ENCODE data around the gene JSRP1. TPM values are rescaled to one million over a fixed set of nuclear protein-coding genes. Genes with fewer than 3 reads are reported as not detected.

Gene JSRP1
- total and polyA plus RNA-seq, 2 experiments from 2014 or later: 0.30 to 0.93 TPM

DNA sequence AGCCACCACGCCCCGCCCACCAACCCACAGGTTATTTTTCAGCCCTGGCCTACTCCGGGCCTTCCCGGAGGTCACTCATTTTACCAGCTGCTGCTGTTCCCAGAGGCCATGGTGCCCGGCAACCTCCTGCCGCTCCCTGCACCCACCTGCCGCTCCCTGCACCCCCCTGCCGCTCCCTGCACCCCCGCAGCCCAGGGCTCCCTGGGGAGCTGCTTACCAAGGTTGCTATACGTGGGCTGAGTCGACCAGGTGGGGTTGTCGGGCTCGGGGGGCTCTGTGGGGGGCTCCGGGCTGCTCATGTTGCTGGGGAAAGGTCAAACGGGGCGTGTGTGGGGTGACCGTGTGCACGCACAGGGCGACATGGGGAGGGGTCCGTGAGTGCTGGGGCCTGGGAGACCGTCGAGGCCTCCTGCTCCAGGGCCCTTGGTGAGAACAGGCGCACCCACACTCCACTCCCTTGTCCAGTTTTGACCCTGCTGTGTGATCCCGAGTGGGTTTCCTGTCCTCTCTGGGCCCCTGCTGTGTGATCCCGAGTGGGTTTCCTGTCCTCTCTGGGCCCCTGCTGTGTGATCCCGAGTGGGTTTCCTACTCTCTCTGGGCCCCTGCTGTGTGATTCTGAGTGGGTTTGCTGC, 24.5 kb upstream of the JSRP1 start:
- H3K27ac ChIP-seq: no peak overlapping the region
- 86% methylated on average over 20 of the region's 26 CpGs for WGBS (ENCODE audit: low lambda C conversion rate, missing lambda C conversion rate)
- H2AFZ ChIP-seq: no peak overlapping the region
- no peak for DNase-seq (ENCODE audit: low spot score)
- TF ChIP-seq EZH2phosphoT487 (IDR thresholded peaks at IDR 0.05; ENCODE audit: low read depth, severe bottlenecking, unreplicated experiment): no peak
- H3K9me2 ChIP-seq (replicated peaks; ENCODE audit: insufficient read depth): no peaks in the 10 kb centered on the region
- peaks cover 11% of the 10 kb centered on the region for H3K4me1 ChIP-seq (ENCODE audit: insufficient read depth)
- no peaks in the 10 kb centered on the region for H3K36me3 ChIP-seq (replicated peaks; ENCODE audit: insufficient read depth, low read depth)
- H3K4me2 ChIP-seq: no peak overlapping the region
- peaks cover 15% of the 10 kb centered on the region for H3K27me3 ChIP-seq
- no peaks in the 10 kb centered on the region for H3K79me2 ChIP-seq
- H3K9me3 ChIP-seq (ENCODE audit: low read depth): no peaks in the 10 kb centered on the region
- no peaks in the 10 kb centered on the region for H4K20me1 ChIP-seq (ENCODE audit: insufficient read depth, poor library complexity, severe bottlenecking)
- no peak overlapping the region for H3K4me3 ChIP-seq

GRCh38 chr19:2278459-2279158, 22.4 kb upstream of the JSRP1 start:
- Histone ChIP-seq H3K27ac (no peak overlapping the region), H3K4me2 (no peak overlapping the region), H4K20me1 (ENCODE audit: insufficient read depth, poor library complexity, severe bottlenecking) (peaks cover 14% of the 10 kb centered on the region), H3K9me3 (ENCODE audit: low read depth) (no peaks in the 10 kb centered on the region), H3K36me3 (replicated peaks; ENCODE audit: insufficient read depth, low read depth) (no peaks in the 10 kb centered on the region), H3K4me3 (no peak overlapping the region), H2AFZ (no peak overlapping the region), H3K9me2 (replicated peaks; ENCODE audit: insufficient read depth) (no peaks in the 10 kb centered on the region), H3K4me1 (ENCODE audit: insufficient read depth) (peaks cover 11% of the 10 kb centered on the region), H3K27me3 (peaks cover 15% of the 10 kb centered on the region), H3K79me2 (peaks cover 12% of the 10 kb centered on the region)
- 88% methylated on average over 17 of the region's 33 CpGs for WGBS (ENCODE audit: low lambda C conversion rate, missing lambda C conversion rate)
- no peak for DNase-seq (ENCODE audit: low spot score)
- TF ChIP-seq EZH2phosphoT487 (IDR thresholded peaks at IDR 0.05; ENCODE audit: low read depth, severe bottlenecking, unreplicated experiment) (no peak), EZH2 (IDR thresholded peaks at IDR 0.05; ENCODE audit: borderline replicate concordance) (no peak)
- TF ChIP-seq, protein P1, sequence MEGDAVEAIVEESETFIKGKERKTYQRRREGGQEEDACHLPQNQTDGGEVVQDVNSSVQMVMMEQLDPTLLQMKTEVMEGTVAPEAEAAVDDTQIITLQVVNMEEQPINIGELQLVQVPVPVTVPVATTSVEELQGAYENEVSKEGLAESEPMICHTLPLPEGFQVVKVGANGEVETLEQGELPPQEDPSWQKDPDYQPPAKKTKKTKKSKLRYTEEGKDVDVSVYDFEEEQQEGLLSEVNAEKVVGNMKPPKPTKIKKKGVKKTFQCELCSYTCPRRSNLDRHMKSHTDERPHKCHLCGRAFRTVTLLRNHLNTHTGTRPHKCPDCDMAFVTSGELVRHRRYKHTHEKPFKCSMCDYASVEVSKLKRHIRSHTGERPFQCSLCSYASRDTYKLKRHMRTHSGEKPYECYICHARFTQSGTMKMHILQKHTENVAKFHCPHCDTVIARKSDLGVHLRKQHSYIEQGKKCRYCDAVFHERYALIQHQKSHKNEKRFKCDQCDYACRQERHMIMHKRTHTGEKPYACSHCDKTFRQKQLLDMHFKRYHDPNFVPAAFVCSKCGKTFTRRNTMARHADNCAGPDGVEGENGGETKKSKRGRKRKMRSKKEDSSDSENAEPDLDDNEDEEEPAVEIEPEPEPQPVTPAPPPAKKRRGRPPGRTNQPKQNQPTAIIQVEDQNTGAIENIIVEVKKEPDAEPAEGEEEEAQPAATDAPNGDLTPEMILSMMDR (IDR thresholded peaks at IDR 0.05; ENCODE audit: poor library complexity): no peak

DNA sequence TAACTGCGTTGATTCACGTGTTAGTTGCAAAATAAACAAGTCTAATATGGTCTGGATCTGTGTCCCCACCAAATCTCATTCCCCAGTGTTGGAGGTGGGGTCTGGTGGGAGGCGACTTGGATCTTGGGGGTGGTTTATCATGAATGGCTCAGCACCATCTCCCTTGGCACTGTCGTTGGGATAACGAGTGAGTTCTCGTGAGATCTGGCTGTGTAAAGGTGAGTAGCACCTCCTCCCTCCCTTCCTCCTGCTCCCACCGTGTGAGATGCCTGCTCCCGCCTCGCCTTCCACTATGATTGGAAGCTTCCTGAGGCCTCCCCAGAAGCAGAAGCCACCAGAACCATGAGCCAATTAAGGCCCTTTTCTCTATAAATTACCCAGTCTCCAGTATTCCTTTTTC, 20.9 kb upstream of the JSRP1 start:
- Histone ChIP-seq H4K20me1 (ENCODE audit: insufficient read depth, poor library complexity, severe bottlenecking) (peaks cover 29% of the 10 kb centered on the region), H3K36me3 (replicated peaks; ENCODE audit: insufficient read depth, low read depth) (no peaks in the 10 kb centered on the region), H3K4me1 (ENCODE audit: insufficient read depth) (peaks cover 20% of the 10 kb centered on the region)

DNA sequence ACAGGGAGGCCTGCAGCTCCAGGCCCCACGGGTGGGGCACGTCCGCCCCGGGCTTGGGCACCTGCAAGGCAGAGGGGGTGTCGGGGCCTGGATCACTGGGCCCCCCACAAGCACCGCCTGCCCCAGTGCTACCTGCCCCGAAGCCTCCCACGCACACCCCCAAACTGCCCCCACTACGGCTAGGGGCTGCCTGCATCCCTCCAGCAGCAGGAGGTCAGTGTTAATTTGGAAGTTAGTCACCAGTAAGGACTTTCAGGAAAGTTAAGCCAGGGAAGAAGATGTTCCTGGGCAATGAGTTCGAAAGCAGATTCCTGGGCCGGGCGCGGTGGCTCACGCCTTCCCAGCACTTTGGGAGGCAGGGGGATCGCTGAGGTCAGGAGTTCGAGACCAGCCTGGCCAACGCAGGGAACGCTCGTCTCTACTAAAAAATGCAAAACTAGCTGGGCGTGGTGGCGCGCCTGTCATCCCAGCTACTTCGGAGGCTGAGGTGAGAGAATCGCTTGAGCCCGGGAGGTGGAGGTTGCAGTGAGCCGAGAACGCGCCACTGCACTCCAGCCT, 20.3 kb upstream of the JSRP1 start:
- 97% methylated on average over 28 of the region's 28 CpGs for WGBS (ENCODE audit: low lambda C conversion rate, missing lambda C conversion rate)
- Histone ChIP-seq H3K27me3 (no peaks in the 10 kb centered on the region), H3K36me3 (replicated peaks; ENCODE audit: insufficient read depth, low read depth) (no peaks in the 10 kb centered on the region), H2AFZ (no peak overlapping the region), H3K9me2 (replicated peaks; ENCODE audit: insufficient read depth) (no peaks in the 10 kb centered on the region), H3K79me2 (peaks cover 33% of the 10 kb centered on the region), H3K4me2 (no peak overlapping the region), H4K20me1 (ENCODE audit: insufficient read depth, poor library complexity, severe bottlenecking) (peaks cover 35% of the 10 kb centered on the region), H3K9me3 (ENCODE audit: low read depth) (no peaks in the 10 kb centered on the region), H3K4me1 (ENCODE audit: insufficient read depth) (peaks cover 20% of the 10 kb centered on the region), H3K4me3 (no peak overlapping the region), H3K27ac (no peak overlapping the region)
- DNase-seq (ENCODE audit: low spot score): no peak
- TF ChIP-seq EZH2 (IDR thresholded peaks at IDR 0.05; ENCODE audit: borderline replicate concordance): no peak
- no peak for TF ChIP-seq EZH2phosphoT487 (IDR thresholded peaks at IDR 0.05; ENCODE audit: low read depth, severe bottlenecking, unreplicated experiment)
- TF ChIP-seq, protein P1 (IDR thresholded peaks at IDR 0.05; ENCODE audit: poor library complexity): no peak

More for the DNA sequence above, 20.9 kb upstream of the JSRP1 start:
- TF ChIP-seq EZH2 (IDR thresholded peaks at IDR 0.05; ENCODE audit: borderline replicate concordance): no peak
- H3K27me3 ChIP-seq: peaks cover 3% of the 10 kb centered on the region
- no peak overlapping the region for H2AFZ ChIP-seq
- H3K79me2 ChIP-seq: peaks cover 27% of the 10 kb centered on the region
- 86% methylated on average over 9 of the region's 9 CpGs for WGBS (ENCODE audit: low lambda C conversion rate, missing lambda C conversion rate)
- H3K9me2 ChIP-seq (replicated peaks; ENCODE audit: insufficient read depth): no peaks in the 10 kb centered on the region
- no peak overlapping the region for H3K4me2 ChIP-seq
- no peak for DNase-seq (ENCODE audit: low spot score)
- no peak overlapping the region for H3K4me3 ChIP-seq
- H3K27ac ChIP-seq: no peak overlapping the region
- no peaks in the 10 kb centered on the region for H3K9me3 ChIP-seq (ENCODE audit: low read depth)

Data from hepatocyte (in vitro differentiated cells).